Measurements from ENCODE around the gene MUSK. TPM values are rescaled to one million over a fixed set of nuclear protein-coding genes. Genes with fewer than 3 reads are reported as not detected.

MUSK gene
- polyA plus RNA-seq, 1 donor (not counting 4 experiments of a cell fraction or from before 2014, with no cell fraction given) = not detected

DNA sequence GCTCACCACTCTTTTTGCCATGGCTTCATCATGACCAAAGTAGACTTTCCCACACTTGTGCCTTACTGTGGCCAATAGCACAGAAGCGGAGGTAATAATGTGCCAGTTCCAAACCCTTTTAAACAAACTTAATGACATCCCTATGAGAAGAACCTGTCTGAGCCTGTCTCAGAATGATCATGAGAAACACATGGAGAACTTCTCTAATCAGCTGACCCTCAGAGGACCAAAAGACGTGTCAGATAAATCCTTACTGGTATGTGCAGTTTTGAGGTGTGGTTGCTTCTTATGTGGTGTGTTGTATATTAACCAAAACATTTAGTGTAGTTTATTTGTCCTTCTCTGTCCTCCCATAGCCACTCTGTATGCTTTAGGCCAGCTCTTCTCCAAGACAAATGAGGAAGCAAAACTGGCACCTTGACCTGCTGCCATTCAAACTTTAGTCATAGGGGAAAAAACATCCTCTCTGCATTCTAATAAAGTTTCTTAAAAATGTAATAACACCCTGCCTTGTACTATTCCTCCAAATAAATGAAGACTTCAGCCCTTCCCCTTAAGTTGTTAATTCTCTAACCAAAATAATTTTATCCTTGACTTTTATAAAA, 168.9 kb downstream of the MUSK start:
- H3K4me2 ChIP-seq (ENCODE audit: control insufficient read depth, extremely low read depth, insufficient read depth, low read depth, low read length) = no peak overlapping the region
- H2AFZ ChIP-seq (ENCODE audit: control insufficient read depth, low read length) = no peak overlapping the region
- FAIRE-seq (peak; percentile 63), DNase-seq (ENCODE audit: low read depth, low spot score) (no peak)
- no peaks in the 10 kb centered on the region for H3K36me3 ChIP-seq (ENCODE audit: control insufficient read depth in 2 of 2, extremely low read depth in 1 of 2, insufficient read depth in 2 of 2, low read length in 2 of 2)
- H3K27me3 ChIP-seq (ENCODE audit: control insufficient read depth, extremely low read depth, insufficient read depth, low read length) = no peaks in the 10 kb centered on the region
- H3K27ac ChIP-seq (ENCODE audit: control insufficient read depth, insufficient read depth, low read length) = no peak overlapping the region
- no peaks in the 10 kb centered on the region for H3K79me2 ChIP-seq (ENCODE audit: control insufficient read depth, insufficient read depth, low read length)
- TF ChIP-seq, protein P1, sequence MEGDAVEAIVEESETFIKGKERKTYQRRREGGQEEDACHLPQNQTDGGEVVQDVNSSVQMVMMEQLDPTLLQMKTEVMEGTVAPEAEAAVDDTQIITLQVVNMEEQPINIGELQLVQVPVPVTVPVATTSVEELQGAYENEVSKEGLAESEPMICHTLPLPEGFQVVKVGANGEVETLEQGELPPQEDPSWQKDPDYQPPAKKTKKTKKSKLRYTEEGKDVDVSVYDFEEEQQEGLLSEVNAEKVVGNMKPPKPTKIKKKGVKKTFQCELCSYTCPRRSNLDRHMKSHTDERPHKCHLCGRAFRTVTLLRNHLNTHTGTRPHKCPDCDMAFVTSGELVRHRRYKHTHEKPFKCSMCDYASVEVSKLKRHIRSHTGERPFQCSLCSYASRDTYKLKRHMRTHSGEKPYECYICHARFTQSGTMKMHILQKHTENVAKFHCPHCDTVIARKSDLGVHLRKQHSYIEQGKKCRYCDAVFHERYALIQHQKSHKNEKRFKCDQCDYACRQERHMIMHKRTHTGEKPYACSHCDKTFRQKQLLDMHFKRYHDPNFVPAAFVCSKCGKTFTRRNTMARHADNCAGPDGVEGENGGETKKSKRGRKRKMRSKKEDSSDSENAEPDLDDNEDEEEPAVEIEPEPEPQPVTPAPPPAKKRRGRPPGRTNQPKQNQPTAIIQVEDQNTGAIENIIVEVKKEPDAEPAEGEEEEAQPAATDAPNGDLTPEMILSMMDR (optimal IDR thresholded peaks at IDR 0.05 in 1 of 3, IDR thresholded peaks at IDR 0.05 in 1 of 3, conservative IDR thresholded peaks at IDR 0.05 in 1 of 3; ENCODE audit: extremely low read depth in 1 of 3, insufficient read depth in 2 of 3, low read length in 3 of 3) = no peak
- TF ChIP-seq EZH2 (IDR thresholded peaks at IDR 0.05; ENCODE audit: low read length) = no peak
- dilution Hi-C loops (cut with MboI; ENCODE audit: extremely low pct_ligation_motif_present, low sequenced_read_pairs) = no loop called here
- no peaks in the 10 kb centered on the region for H3K9me1 ChIP-seq (ENCODE audit: control insufficient read depth, extremely low read depth, insufficient read depth, low read length)
- H3K9me3 ChIP-seq (ENCODE audit: control insufficient read depth, low read depth, low read length) = no peaks in the 10 kb centered on the region
- peaks cover 14% of the 10 kb centered on the region for H3K4me1 ChIP-seq (ENCODE audit: control insufficient read depth, extremely low read depth, insufficient read depth, low read length)
- H3K9ac ChIP-seq (ENCODE audit: control insufficient read depth, extremely low read depth, insufficient read depth, low read length) = no peak overlapping the region
- no peaks in the 10 kb centered on the region for H4K20me1 ChIP-seq (ENCODE audit: control insufficient read depth, extremely low read depth, insufficient read depth, low read length)
- no peak overlapping the region for H3K4me3 ChIP-seq (ENCODE audit: control insufficient read depth in 2 of 3, extremely low read depth in 1 of 3, insufficient read depth in 2 of 3, low read depth in 1 of 3, low read length in 3 of 3)

DNA sequence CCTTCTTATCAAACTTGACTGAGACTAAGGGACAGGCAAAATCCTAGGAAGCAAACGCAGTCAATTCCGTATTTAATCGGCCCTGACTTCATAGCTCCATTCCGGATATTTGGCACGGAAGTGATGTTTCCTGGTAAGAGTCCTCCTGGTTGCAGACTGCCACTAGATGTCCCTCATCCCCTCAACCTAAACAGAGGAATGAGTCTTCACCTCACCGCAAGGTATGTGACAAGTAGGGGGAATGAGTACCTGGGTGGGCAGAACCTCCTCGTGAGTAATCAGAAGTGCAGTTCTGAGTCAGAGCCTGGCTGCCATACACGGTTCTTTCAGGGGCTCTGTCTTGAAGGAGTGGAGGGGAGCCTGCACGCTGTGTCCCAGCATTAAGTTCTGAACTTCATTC, 173.6 kb downstream of the MUSK start:
- Histone ChIP-seq H4K20me1 (ENCODE audit: control insufficient read depth, extremely low read depth, insufficient read depth, low read length) (no peaks in the 10 kb centered on the region), H3K9me1 (ENCODE audit: control insufficient read depth, extremely low read depth, insufficient read depth, low read length) (no peaks in the 10 kb centered on the region), H3K36me3 (ENCODE audit: control insufficient read depth in 2 of 2, extremely low read depth in 1 of 2, insufficient read depth in 2 of 2, low read length in 2 of 2) (no peaks in the 10 kb centered on the region), H3K4me2 (ENCODE audit: control insufficient read depth, extremely low read depth, insufficient read depth, low read depth, low read length) (no peak overlapping the region), H3K4me3 (ENCODE audit: control insufficient read depth in 2 of 3, extremely low read depth in 1 of 3, insufficient read depth in 2 of 3, low read depth in 1 of 3, low read length in 3 of 3) (no peak overlapping the region), H3K9me3 (ENCODE audit: control insufficient read depth, low read depth, low read length) (no peaks in the 10 kb centered on the region), H3K9ac (ENCODE audit: control insufficient read depth, extremely low read depth, insufficient read depth, low read length) (no peak overlapping the region), H3K27ac (ENCODE audit: control insufficient read depth, insufficient read depth, low read length) (no peak overlapping the region), H2AFZ (ENCODE audit: control insufficient read depth, low read length) (no peak overlapping the region), H3K27me3 (ENCODE audit: control insufficient read depth, extremely low read depth, insufficient read depth, low read length) (no peaks in the 10 kb centered on the region), H3K79me2 (ENCODE audit: control insufficient read depth, insufficient read depth, low read length) (no peaks in the 10 kb centered on the region), H3K4me1 (ENCODE audit: control insufficient read depth, extremely low read depth, insufficient read depth, low read length) (peaks cover 5% of the 10 kb centered on the region)
- dilution Hi-C loops (cut with MboI; ENCODE audit: extremely low pct_ligation_motif_present, low sequenced_read_pairs) = no loop called here
- DNase-seq (ENCODE audit: low read depth, low spot score) (no peak), FAIRE-seq (no peak)
- TF ChIP-seq EZH2 (IDR thresholded peaks at IDR 0.05; ENCODE audit: low read length) = no peak
- TF ChIP-seq, protein P1 (optimal IDR thresholded peaks at IDR 0.05 in 1 of 3, IDR thresholded peaks at IDR 0.05 in 1 of 3, conservative IDR thresholded peaks at IDR 0.05 in 1 of 3; ENCODE audit: extremely low read depth in 1 of 3, insufficient read depth in 2 of 3, low read length in 3 of 3) = peak in 1 of 3 experiments; percentile 46

Data from keratinocyte (primary cell).